HG03095 (cell line): ENCODE data around the gene CD81.

Source experiments
- ATAC-seq: cut with Tn5 transposase; IDR thresholded peaks from one replicate; pipeline ENCODE4 v1.9.1; 2021; ENCODE audit warnings: moderate library complexity; ENCODE audit not compliant: unreplicated experiment

CD81 gene

DNA sequence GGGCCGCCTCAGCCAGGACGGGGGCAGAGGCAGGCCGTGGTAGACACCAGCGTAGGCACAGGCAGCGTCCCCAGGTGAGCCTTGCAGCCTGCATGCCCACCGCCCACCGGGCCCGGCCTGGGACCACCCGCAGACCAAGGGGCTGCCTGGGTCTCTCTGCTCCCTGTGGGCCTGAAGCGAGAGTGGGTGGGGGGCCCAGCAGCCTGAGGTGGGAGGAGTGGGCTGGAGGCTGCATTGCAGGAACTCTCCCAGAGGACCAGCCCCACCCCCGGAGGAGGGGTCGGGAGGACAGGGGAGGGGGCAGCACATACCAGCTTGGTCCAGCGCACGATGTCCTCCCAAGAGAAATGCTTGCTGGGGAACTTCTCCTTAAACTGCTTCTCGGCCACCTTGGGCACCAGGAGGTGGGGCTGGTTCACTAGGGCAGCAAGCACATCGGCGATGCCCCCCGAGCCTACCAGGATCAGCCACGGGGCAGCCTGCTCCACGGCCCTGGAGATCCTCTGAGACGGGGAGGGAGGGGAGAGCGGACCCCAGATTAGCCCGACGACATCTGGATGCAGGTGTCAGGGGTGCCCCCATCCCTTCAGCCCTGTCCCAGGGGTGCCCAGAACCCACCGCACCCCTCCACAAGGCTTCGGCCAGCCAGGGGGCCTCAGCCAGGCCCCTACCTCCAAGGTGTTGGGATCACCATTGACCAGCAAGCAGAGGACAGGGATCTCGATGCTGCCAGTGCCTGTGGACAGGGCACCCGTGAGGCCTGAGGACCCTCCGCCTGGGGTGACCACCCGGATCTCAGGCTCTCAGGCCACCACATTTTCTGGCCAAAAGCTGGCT is 41.0 kb downstream of the CD81 start:
- no peak for ATAC-seq

DNA sequence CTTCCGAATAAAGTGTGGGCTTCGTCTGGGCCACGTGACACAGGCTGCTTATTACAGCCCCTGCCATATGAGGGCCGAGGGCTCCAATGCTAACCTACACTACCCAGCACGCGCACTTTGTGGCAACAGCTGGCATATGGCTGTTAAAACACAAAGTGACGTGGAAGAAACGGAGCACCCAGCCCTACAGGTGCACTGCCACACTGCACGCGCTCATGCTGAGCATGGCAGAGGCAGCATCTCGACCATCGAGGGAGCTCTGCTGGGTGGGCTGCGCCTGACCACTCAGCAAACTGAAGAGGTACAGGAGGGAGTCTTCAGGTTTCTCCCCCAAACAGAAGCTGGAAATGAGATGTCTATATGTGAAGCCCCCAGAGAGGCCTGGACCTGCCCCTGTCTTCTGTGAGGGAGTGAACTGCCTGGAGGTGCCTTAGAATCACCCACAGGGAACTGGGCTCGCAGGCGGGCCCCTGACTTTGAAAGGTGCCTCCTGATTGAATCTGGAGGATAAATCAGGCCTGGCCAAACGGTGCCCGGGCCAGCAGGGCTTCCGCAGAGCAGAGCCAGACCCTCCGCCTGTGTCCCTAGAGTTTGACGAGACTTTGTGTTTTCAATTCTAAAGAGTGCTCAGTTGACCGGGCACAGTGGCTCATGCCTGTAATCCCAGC is 41.7 kb downstream of the CD81 start:
- no peak for ATAC-seq

DNA sequence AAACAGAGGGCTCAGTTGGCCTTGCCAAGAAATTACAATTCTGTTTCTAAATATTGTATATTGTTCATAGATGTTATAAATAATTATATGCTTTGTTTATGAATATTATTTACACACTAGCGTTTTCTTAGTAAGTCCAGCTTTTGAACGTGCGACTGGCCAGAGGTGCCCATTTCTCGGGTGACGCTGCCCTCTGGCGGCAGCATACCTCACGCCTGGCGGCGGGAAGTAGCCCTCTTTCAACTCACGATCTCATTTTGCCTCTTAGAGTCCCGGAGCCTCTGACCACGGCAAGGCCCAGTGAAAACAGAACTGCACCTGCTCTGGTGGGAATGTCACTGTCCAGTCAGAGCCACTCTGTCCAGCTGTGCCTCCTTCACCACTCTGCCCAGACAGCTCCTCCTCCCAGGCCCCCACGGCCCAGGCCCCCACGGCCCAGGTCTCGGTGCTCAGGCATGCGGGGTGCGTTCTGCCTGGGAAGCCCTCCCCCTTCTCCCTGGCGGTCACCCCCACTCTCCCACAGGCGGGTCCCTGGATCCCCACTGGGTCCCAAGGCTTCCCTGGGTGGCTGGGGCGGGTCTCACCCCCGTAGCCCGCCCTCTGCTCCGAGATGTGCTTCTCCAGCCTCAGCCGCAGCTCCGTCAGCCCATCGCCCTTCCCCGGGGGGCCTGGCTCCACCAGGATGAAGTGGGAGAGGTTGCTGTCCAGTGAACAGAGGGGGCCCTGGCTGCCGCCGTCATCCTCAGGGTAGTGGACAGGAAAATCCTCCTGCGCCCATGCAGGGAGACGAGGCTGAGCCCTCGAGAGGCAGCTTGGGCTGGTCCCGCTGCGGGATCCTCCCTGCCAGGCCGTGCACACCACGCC is 42.8 kb downstream of the CD81 start:
- no peak for ATAC-seq

DNA sequence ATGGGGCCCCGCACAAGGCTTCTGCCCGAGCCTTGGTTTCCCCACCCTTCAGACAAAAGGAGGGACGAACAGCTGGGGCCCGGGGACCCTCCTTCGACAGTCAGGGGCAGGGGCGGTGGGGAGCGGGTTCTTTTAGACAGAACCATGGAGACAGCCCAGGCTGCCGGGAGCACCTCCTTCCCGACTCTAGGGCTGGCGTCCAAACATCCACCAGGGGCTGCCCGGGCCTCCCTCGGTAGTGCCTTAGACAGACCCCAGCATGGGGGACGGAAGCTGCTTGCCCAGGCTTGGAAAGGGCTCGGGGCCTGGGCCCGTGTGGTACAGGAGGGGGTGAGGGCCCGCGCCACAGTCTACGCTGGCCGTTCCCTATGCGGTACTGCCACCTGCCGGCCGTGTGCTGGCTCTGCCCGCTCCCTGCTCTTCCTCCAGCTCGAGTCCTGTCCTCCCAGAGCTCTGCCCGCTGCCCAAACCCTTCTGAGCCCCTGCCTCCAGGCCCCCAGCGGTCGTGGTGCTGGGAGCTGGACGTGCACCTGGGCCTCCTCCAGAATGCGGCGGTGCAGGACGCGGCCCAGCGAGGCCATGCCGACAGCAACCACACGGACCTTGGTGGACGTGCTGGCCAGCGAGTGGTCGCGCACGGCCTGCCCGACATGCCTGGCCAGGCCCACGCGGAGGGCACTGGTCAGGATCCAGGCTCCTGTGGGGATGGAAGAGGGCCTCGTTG is 43.6 kb downstream of the CD81 start:
- peak; percentile 75 for ATAC-seq

DNA sequence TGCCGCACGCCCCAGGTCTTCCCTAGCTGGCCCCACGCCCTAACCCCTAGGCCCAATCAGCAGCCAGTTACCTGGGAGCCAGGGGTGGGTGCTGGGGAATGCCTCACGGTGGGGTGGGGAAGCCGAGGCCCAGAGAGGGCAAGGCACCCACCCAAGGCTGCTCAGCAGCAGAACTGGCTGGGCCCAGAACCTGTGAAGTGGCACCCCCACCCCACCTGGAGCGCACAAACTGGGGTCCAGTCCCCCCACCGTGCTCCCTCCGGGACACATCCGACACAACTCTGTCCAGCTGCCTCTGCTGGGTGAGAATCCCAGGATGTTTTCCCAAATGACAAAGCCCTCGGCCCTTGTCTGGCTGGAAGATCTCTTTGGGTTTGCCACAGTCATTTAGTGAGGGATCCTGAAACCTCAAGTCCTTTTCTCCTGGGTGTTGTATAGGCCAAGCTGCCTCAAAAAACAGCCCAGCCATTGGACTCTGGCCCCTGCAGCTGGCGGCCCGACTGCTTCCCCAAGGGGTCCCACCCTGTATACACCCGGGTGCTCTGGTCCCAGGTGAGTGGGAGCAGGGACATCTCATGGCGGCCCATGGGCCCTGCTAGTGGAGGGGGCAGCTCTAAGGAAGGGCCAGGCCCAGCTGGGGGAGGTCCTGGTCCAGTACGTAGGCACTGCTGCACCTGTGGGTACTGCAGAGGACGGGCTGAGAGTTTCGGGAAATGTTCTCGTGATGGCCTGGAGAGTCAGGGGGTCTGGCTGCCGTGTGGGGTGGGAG is 44.3 kb downstream of the CD81 start:
- ATAC-seq = no peak

DNA sequence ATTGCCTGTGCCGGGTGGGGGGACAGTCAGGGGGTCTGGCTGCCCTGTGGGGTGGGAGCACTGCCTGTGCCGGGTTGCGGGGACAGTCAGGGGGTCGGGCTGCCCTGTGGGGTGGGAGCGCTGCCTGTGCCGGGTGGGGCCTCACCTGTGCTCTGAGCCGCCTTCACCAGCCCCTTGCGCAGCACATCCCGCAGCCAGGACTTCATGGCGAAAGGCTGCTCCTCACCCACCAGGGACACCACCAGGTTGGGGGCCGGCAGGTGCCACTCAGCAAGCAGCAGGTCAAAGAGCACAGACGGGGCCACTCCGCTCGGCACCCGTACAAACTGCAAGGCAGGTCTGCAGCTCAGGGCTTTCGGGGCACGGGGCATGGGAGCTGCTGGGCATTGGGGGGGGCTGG is 44.9 kb downstream of the CD81 start:
- ATAC-seq = no peak

DNA sequence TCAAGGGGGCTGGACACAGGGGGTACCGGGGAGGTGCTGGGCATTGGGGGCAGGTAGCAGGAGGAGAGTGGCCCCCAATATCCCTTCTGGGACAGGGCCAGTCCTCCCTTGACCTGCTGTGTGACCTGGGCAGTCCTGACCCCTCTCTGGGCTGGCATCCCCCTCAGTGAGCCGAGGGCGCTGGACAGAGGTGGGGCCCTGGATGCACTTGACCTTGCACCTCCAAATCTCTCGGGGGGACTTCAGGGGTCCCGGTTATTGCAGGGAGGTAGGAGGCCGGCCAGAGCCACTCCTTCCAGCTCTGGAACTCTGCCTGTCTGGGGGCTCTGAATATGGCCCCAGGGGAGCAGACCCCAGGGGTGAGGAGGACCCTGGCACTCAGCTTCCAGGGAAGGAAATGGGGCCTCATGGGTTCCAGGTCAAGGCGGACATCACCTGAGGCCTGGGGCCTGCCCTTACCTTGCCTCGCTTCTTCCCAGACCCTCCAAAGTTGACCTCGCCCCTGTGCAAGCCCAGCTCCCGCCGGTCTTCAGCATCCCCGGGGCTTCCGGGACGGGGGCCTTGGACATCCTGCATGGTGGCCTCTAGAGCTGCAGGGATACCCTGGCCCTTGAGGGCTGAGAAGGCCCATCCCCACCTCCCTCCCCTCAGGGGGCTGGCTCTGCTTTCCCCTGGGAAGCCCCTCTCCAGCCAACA is 45.5 kb downstream of the CD81 start:
- ATAC-seq = no peak

DNA sequence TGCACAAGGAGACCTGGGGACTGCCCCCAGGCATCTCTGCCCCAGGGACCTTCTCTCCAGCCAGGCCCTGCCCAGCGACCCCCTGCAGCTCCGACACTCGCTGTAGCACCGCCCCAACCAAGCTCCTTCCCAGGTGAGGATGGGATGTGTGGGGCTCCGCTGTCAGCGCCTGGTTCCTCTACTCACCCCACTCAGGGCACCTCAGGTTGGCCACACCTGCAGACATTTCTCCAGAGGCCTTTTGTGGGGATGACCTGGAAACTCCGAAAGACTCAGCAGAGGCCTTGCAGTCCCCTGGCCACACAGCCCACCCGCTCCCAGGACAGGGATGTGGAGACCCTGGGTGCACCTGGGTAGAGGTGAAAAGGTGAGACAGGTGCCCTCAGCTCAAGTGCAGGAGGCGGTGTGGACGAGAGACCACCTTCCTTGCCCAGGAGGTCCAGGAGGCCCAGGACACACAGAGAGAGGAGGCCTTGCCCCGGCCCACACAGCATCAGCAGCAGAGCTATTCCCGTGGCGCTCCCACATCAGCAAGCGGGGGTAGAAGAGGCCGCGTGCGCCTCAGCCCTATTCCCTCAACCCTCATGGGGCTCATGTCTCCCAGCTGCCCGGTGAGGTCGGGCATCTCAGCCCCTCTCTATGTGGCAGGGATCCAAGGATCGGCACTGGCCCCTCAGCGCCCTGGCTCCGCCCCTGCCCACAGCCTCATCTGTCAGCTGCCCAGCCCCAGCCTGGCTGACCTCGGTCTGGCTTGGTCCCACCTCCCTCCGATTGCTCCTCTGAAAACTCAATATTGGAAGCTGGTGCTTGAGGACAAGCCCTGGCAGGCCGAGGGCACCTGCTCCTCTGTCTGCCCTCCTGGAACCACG is 46.3 kb downstream of the CD81 start:
- ATAC-seq = no peak

DNA sequence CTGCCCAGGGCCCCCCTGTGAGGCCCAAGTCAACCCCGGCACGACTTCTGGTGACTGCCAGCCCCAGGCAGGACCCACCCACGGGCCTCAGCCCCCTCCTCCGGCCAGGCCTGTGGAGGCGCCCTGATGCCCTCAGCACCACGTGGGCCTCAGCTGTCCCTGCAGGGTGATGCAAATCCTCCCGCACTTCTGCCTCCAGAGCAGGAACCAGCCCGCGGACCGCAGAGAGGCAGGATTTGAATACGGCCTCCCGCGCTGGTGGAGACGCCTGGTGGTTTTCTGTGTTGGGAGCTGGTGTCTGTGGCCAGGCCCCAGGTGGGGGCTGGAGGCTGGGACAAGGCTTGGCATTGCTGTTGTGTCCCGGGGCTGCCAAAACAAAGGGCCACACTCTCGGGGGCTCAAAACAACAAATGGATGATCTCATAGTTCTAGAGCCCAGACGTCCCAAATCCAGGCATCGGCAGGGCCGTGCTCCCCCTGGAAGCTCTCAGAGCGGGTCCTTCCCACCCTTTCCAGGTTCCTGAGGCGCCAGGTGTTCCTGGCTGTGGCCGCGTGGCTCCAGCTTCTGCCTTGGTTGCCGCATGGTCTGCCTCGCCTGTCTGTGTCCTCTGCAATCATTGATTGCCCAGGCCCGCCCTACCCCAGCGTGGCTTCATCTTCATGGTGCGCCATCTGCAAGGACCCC is 47.8 kb downstream of the CD81 start:
- ATAC-seq = no peak

DNA sequence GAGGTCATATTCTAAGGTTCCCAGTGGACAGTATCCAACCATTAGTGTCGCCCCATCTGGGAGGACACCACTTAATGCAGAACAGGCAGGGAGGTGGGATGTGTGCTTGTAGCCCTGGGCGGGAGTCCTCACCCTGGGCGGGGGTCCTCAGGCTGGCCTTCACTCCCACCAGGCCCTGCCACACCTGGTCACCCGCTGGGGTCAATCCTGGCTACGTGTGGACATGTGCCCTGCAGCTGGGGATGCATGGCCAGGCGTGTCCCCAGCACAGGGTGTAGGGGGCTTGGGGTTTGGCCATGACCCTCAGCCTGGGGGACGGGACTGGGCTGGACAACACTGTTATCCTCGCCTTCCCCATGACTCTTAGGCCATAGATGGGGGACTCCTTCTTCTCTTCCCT is 48.4 kb downstream of the CD81 start:
- ATAC-seq = no peak

DNA sequence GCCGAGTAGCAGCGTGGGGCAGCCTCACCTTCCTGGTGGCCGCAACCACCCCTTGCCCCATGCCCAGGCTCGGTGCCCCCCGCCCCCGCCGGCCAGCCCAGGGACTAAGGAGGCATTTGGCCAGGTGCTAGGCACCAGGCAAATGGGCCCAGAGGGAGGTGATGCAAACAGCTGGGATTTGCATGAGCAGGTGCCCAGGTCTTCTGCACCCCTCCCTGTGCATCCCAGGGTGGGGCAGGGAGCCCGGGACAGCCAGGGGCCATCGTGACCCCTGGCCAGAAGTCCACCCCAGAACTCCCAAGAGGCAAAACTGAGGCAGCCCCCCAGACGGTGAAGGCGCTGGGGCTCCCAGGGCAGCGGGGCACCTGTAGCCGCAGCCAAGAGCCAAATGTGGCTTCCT is 49.1 kb downstream of the CD81 start:
- no peak for ATAC-seq

DNA sequence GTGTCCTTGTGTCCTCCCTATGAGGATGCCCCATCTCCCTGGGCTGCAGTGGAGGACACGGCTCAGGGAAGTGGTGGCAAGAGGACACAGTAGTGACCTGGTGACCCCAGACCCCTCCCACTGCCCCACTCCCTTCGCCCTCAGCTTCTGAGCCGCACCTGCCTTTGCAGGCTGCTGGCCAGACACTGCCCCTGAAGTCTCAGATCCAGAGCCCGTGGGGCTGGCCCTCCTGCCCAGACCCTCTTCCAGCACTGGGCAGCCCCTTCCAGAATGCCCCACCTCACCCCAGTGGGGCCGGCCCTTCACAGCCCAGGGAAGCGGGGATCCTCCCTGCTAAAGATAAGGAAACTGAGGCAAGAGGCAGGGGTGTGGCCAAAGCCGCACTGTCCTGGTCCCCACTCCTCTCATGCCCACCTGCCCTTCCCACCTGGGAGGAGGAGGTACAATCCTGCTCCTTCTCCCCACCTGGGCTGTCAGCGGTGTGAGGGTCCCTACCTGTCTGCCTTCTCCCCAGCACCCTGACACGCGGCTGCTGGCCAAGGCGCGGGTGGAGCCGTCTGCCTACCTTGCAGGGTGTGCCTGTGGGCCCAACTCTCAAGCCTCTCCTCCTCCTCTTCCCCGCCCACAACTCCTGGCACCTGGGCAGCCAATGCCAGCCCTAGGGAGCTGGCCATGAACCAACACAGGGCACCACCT is 49.9 kb downstream of the CD81 start:
- ATAC-seq = no peak

DNA sequence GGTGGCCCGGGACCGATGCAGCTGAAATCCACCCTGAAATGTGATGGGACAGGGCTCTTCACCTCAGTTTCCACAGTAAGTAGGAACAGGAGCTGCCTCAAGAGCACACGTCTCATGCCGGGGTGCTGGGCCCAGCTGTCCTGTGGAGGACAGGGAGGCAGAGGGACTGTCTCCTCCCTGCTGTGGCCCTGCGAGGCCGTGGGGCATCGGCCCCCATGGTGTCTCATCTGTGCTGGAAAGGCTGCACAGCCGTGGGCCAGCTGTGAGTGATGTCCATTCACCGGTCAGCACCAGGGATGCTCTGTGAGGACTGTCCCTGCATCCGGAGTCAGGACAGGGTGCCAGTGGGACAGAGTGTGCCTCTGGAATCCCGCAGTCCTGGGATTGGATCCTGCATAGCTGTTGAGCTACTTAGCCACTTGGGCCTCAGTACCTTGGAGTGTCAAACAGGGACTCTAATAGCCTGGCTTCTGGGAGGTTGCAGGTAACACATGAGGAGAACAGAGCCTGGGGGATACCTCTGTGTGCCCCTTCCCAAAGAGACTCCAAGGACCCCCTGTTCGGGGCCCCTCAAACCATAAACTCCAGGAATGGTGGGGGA is 50.7 kb downstream of the CD81 start:
- ATAC-seq = no peak

DNA sequence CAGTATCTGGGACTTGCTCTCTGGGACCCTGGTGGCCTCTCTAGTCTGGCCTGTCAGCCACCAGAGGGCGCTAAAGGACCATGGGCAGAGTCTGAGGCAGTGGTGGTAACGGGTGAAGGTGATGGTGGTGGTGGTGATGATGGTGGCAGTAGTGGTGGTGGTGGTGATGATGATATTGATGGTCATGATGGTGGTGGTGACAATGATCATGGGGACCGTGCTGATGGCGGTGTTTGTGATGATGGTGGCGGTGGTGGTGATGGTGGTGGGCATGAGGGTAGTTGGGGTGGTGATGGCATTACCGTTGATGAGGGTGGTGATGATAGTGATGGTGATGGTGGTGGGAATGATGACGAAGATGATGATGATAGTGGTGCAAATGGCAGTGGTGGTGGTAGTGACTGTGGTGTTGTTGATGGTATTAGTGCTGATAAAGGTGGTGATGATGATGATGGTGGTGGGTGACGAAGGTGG is 51.2 kb downstream of the CD81 start:
- ATAC-seq = no peak

DNA sequence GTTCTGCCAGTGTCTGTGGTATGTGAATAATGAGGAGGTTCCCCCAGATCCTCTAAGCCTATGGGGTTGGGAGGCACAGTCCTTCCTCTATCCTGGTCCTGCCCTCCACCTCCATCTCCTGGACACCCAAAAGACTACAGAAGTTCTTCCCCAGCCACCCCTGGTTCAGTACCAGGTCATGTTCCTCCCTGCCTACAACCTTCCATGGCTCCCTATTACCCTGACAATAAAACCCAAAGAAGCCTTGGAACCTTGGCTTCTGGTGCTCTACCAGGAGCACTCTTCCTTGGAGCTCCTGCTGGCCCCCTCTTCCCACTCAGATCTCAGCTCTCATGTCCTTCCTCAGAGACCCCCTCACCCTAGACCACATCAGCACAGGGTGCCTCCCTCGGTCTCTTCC is 54.3 kb downstream of the CD81 start:
- no peak for ATAC-seq

DNA sequence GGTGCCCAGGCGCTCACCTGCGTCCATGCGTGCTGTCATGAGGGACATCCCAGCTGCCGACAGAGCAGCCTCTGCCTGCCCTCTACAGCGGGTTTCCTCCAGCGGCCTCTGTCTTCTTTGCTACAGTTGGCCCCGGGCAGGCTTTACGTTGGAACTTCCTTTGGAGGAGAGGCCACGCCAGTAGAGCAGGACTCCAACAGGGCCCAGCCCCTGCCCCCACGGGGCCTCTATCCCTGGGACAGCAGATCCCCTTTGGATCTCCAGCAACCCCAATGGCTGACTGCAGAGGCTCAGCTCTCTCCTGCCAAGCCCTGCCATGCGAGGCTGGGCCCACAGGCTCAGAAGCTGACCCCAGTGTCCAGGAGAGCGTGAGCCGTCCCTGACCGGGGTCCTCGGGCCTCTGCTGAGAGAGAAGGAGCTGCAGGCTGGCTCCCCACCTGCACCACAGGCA is 55.1 kb downstream of the CD81 start:
- no peak for ATAC-seq

DNA sequence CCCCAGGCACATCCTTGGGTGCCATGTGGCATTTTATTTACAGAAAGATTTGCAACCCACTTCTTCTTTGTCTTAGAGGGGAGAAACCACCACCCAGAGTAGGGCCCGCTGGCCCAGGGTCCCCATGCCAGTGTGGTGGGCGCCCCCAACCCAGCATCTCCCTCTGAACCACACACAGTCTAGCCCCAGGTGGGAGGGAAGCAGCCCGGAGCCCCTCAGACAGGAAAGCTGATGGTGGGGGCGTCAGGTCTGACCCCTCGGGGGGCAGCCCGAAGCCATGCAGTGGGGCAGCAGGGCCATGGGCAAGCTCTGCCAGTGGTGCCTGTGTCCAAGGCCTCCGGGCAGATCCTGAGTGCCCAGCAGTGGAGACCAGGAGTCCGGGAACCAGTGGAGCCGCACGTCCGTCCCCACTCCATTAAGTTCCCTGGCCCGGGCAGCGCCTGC is 55.5 kb downstream of the CD81 start:
- no peak for ATAC-seq
